Caki2 (cell line): ENCODE data around the gene RPS6KA6. TPM values are rescaled to one million over a fixed set of nuclear protein-coding genes. Genes with fewer than 3 reads are reported as not detected.
"Not testable (repeated sequence)": the region's sequence is repeated elsewhere in the genome, so short reads cannot be mapped to it uniquely, and the experiment has no call there.

Experiments used
- DNase-seq: peaks from one replicate; pipeline ENCODE4 v3.0.0-alpha.2; 2015; ENCODE audit warnings: low read depth
- in situ Hi-C: cut with HindIII; loops from 2 replicates; pipeline ENCODE4 v1.10.0; 2016; ENCODE audit warnings: low sequenced_read_pairs, low pct_unique_long_range_greater_than_20kb, mixed read lengths
- total RNA-seq: library from RNA; depleted of rRNA; stranded (reverse); fragments of >200 nt; shearing (Covaris generic); gene quantifications from 2 replicates; pipeline ENCODE4 v1.2.3, GENCODE V29; 2014; ENCODE audit warnings: low replicate concordance

The RPS6KA6 gene
- total RNA-seq, 1 experiment from 2014 or later = 0.95 TPM

- in situ Hi-C loops = no loop called here
- DNase-seq = no peak
These were observed 17.1 kb downstream of the RPS6KA6 start for GRCh38 chrX:84170931-84171330.

GRCh38 chrX:84168574-84168973 is 19.4 kb downstream of the RPS6KA6 start:
- in situ Hi-C loops = no loop called here
- DNase-seq = no peak

- DNase-seq = no peak
- in situ Hi-C loops = no loop called here
These were observed 19.9 kb downstream of the RPS6KA6 start for GRCh38 chrX:84168095-84168494.

GRCh38 chrX:84165711-84166110 is 22.3 kb downstream of the RPS6KA6 start:
- no peak for DNase-seq
- in situ Hi-C loops = no loop called here

GRCh38 chrX:84162401-84162800 is 25.6 kb downstream of the RPS6KA6 start:
- in situ Hi-C loops = no loop called here
- no peak for DNase-seq

- in situ Hi-C loops = no loop called here
- no peak for DNase-seq
These were observed 26.4 kb downstream of the RPS6KA6 start for GRCh38 chrX:84161641-84162040.

- in situ Hi-C loops = no loop called here
- no peak for DNase-seq
These were observed 27.3 kb downstream of the RPS6KA6 start for GRCh38 chrX:84160736-84161135.

- DNase-seq = no peak
- in situ Hi-C loops = no loop called here
These were observed 31.2 kb downstream of the RPS6KA6 start for GRCh38 chrX:84156821-84157220.

GRCh38 chrX:84155938-84156337 is 32.1 kb downstream of the RPS6KA6 start:
- in situ Hi-C loops = no loop called here
- no peak for DNase-seq

GRCh38 chrX:84153538-84153937 is 34.5 kb downstream of the RPS6KA6 start:
- no peak for DNase-seq
- in situ Hi-C loops = no loop called here

GRCh38 chrX:84144991-84145390 is 43.0 kb downstream of the RPS6KA6 start:
- in situ Hi-C loops = no loop called here
- no peak for DNase-seq

- in situ Hi-C loops = no loop called here
- DNase-seq = no peak
These were observed 43.7 kb downstream of the RPS6KA6 start for GRCh38 chrX:84144281-84144680.

- in situ Hi-C loops = no loop called here
- no peak for DNase-seq
These were observed 55.0 kb downstream of the RPS6KA6 start for GRCh38 chrX:84133023-84133422.

- in situ Hi-C loops = no loop called here
- no peak for DNase-seq
These were observed 64.4 kb downstream of the RPS6KA6 start for GRCh38 chrX:84123585-84123984.

GRCh38 chrX:84118769-84119168 is 69.2 kb downstream of the RPS6KA6 start:
- in situ Hi-C loops = no loop called here
- no peak for DNase-seq

GRCh38 chrX:84118315-84118714 is 69.7 kb downstream of the RPS6KA6 start:
- in situ Hi-C loops = no loop called here
- DNase-seq = no peak

GRCh38 chrX:84108584-84108983 is 79.4 kb downstream of the RPS6KA6 start:
- DNase-seq = no peak

GRCh38 chrX:84099120-84099519 is 88.9 kb downstream of the RPS6KA6 start:
- in situ Hi-C loops = no loop called here

More at GRCh38 chrX:84108584-84108983, 79.4 kb downstream of the RPS6KA6 start:
- in situ Hi-C loops = no loop called here

GRCh38 chrX:84079479-84080197 is 108.4 kb downstream of the RPS6KA6 start:
- DNase-seq, in situ Hi-C loops: not testable (repeated sequence)

More at GRCh38 chrX:84099120-84099519, 88.9 kb downstream of the RPS6KA6 start:
- DNase-seq = no peak

GRCh38 chrX:84078991-84079390 is 109.0 kb downstream of the RPS6KA6 start:
- in situ Hi-C loops = no loop called here
- DNase-seq = no peak
